OCI-LY1 (cell line): ENCODE results near the gene IPMK.

ENCODE experiments used
- CTCF ChIP-seq: fragments of 200-600 bp; sonication (generic), shearing (Covaris generic); IDR thresholded peaks from 2 replicates; pipeline ENCODE4 v1.5.1; 2017; ENCODE audit warnings: mild to moderate bottlenecking, antibody characterized with exemption, low read length, moderate library complexity, mixed read lengths
- EZH2 ChIP-seq: fragments of 200-600 bp; sonication (generic), shearing (Covaris generic); IDR thresholded peaks from 2 replicates; pipeline ENCODE4 v1.8.0; 2017; ENCODE audit warnings: borderline replicate concordance, mixed run types, mild to moderate bottlenecking, antibody characterized with exemption, low read length, moderate library complexity, mixed read lengths

GRCh38 chr10:58175990-58176900 is 91.4 kb downstream of the IPMK start:
- TF ChIP-seq EZH2: no peak
- TF ChIP-seq CTCF: no peak
